SK-N-SH (cell line): ENCODE results near the gene BCLAF1.

Source experiments
- GABPA ChIP-seq: IDR thresholded peaks from 2 replicates; pipeline ENCODE4 v1.4.0; 2012; ENCODE audit warnings: low read depth, mild to moderate bottlenecking
- NRF1 ChIP-seq: IDR thresholded peaks from 2 replicates; pipeline ENCODE4 v1.6.1; 2012; ENCODE audit warnings: low read depth, mild to moderate bottlenecking, low read length
- TCF12 ChIP-seq: IDR thresholded peaks from 2 replicates; pipeline ENCODE4 v1.4.0; 2012
- TF ChIP-seq, protein P1 (sequence below): fragments of 200-600 bp; sonication (generic); IDR thresholded peaks from 2 replicates; pipeline ENCODE4 v1.6.1; 2017; ENCODE audit warnings: antibody characterized with exemption, mild to moderate bottlenecking, moderate library complexity
- TF ChIP-seq, protein P2 (sequence below): fragments of 150-350 bp; IDR thresholded peaks from 2 replicates; pipeline ENCODE4 v1.6.1; 2016; ENCODE audit warnings: mild to moderate bottlenecking, low read depth, low read length
- TF ChIP-seq, protein P3 (sequence below): fragments of 150-350 bp; IDR thresholded peaks from 2 replicates; pipeline ENCODE4 v1.6.1; 2017; ENCODE audit warnings: antibody characterized with exemption, low read length, low read depth, borderline replicate concordance

DNA sequence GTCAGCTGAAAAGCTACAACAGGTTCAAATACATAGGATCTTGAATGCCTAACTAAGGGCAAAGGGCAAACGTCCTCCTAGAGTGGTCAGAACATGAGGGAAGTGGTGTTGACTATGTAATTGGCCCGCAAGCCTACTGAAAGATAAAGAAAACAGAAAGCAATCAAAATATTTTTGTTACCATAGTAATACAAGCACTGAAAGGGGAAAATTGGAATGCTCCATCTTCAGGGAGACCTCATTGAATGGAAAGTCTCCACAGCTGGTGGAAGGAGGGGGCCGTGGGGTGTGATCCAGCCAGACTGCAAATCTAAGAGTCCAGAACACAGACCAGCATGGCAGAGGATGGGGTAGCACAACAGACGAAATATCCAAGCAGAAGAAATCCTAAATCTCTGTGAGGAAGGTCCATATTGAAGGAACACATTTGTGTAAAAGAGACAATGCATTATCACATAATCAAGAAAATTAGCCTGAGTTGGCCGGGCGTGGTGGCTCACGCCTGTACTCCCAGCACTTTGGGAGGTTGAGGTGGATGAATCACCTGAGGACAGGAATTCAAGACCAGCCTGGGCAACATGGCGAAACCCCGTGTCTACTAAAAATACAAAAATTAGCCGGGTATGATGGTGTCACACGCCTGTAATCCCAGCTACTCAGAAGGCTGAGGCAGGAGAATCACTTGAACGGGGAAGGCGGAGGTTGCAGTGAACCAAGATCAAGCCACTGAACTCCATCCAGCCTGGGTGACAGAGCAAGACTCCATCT lies 79.1 kb downstream of the BCLAF1 start:
- TF ChIP-seq, protein P1, sequence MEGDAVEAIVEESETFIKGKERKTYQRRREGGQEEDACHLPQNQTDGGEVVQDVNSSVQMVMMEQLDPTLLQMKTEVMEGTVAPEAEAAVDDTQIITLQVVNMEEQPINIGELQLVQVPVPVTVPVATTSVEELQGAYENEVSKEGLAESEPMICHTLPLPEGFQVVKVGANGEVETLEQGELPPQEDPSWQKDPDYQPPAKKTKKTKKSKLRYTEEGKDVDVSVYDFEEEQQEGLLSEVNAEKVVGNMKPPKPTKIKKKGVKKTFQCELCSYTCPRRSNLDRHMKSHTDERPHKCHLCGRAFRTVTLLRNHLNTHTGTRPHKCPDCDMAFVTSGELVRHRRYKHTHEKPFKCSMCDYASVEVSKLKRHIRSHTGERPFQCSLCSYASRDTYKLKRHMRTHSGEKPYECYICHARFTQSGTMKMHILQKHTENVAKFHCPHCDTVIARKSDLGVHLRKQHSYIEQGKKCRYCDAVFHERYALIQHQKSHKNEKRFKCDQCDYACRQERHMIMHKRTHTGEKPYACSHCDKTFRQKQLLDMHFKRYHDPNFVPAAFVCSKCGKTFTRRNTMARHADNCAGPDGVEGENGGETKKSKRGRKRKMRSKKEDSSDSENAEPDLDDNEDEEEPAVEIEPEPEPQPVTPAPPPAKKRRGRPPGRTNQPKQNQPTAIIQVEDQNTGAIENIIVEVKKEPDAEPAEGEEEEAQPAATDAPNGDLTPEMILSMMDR, result no peak
- TF ChIP-seq, protein P2, sequence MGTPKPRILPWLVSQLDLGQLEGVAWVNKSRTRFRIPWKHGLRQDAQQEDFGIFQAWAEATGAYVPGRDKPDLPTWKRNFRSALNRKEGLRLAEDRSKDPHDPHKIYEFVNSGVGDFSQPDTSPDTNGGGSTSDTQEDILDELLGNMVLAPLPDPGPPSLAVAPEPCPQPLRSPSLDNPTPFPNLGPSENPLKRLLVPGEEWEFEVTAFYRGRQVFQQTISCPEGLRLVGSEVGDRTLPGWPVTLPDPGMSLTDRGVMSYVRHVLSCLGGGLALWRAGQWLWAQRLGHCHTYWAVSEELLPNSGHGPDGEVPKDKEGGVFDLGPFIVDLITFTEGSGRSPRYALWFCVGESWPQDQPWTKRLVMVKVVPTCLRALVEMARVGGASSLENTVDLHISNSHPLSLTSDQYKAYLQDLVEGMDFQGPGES, result no peak
- TF ChIP-seq NRF1 (no peak), GABPA (no peak), TCF12 (no peak)
- TF ChIP-seq, protein P3, sequence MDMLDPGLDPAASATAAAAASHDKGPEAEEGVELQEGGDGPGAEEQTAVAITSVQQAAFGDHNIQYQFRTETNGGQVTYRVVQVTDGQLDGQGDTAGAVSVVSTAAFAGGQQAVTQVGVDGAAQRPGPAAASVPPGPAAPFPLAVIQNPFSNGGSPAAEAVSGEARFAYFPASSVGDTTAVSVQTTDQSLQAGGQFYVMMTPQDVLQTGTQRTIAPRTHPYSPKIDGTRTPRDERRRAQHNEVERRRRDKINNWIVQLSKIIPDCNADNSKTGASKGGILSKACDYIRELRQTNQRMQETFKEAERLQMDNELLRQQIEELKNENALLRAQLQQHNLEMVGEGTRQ, result no peak
